H9 (cell line): ENCODE data around the gene PASK. TPM values are rescaled to one million over a fixed set of nuclear protein-coding genes. Genes with fewer than 3 reads are reported as not detected.

Source experiments
- DNase-seq: peaks from one replicate; pipeline ENCODE4 v3.0.0-alpha.2; 2017
- H2AFZ ChIP-seq: one replicate; pipeline ENCODE4 v1.6.1; 2013; ENCODE audit warnings: mild to moderate bottlenecking, low read length, control low read depth, moderate library complexity
- H2AK5ac ChIP-seq: 2 replicates; pipeline ENCODE4 v1.6.1; 2013; ENCODE audit warnings: low read length, control low read depth, mixed read lengths; ENCODE audit not compliant: insufficient read length
- H2BK120ac ChIP-seq: one replicate; pipeline ENCODE4 v1.6.1; 2013; ENCODE audit warnings: low read depth, mild to moderate bottlenecking, low read length, control low read depth, inconsistent platforms; ENCODE audit not compliant: poor library complexity, severe bottlenecking
- H2BK12ac ChIP-seq: 2 replicates; pipeline ENCODE4 v1.6.1; 2013; ENCODE audit warnings: low read length, control low read depth, mixed read lengths, low read depth; ENCODE audit not compliant: insufficient read length
- H2BK15ac ChIP-seq: 2 replicates; pipeline ENCODE4 v1.6.1; 2013; ENCODE audit warnings: low read depth, low read length, control low read depth
- H2BK20ac ChIP-seq: one replicate; pipeline ENCODE4 v1.6.1; 2013; ENCODE audit warnings: low read depth, mild to moderate bottlenecking, low read length, control low read depth, inconsistent platforms; ENCODE audit not compliant: poor library complexity, severe bottlenecking
- H2BK5ac ChIP-seq: 2 replicates; pipeline ENCODE4 v1.6.1; 2013; ENCODE audit warnings: low read length, control low read depth, mixed read lengths; ENCODE audit not compliant: insufficient read length
- H3K14ac ChIP-seq: 2 replicates; pipeline ENCODE4 v1.6.1; 2013; ENCODE audit warnings: low read length, control low read depth; ENCODE audit not compliant: insufficient read depth
- H3K18ac ChIP-seq: 2 replicates; pipeline ENCODE4 v1.6.1; 2013; ENCODE audit warnings: low read depth, mild to moderate bottlenecking, mixed read lengths, low read length, control low read depth; ENCODE audit not compliant: insufficient read length
- H3K23ac ChIP-seq: 2 replicates; pipeline ENCODE4 v1.6.1; 2013; ENCODE audit warnings: low read length, control low read depth, mixed read lengths, low read depth; ENCODE audit not compliant: insufficient read length
- H3K23me2 ChIP-seq: 2 replicates; pipeline ENCODE4 v1.6.1; 2013; ENCODE audit warnings: low read depth, mild to moderate bottlenecking, mixed read lengths, low read length, control low read depth; ENCODE audit not compliant: insufficient read length, poor library complexity, severe bottlenecking
- H3K27ac ChIP-seq: 2 replicates; pipeline ENCODE4 v1.5.1; 2013; ENCODE audit warnings: low read length, control low read depth, mixed read lengths, low read depth; ENCODE audit not compliant: insufficient read length
- H3K27me3 ChIP-seq: 2 replicates; pipeline ENCODE4 v1.6.1; 2013; ENCODE audit warnings: low read length, control low read depth, inconsistent platforms; ENCODE audit not compliant: insufficient read depth
- H3K4ac ChIP-seq: 2 replicates; pipeline ENCODE4 v1.6.1; 2013; ENCODE audit warnings: low read depth, mild to moderate bottlenecking, control low read depth, inconsistent platforms, low read length, moderate library complexity
- H3K4me1 ChIP-seq: 2 replicates; pipeline ENCODE4 v1.6.1; 2013; ENCODE audit warnings: low read length, control low read depth, inconsistent platforms; ENCODE audit not compliant: insufficient read depth
- H3K4me2 ChIP-seq: 2 replicates; pipeline ENCODE4 v1.6.1; 2013; ENCODE audit warnings: low read length, control low read depth, mixed read lengths; ENCODE audit not compliant: insufficient read length, insufficient read depth
- H3K56ac ChIP-seq: 2 replicates; pipeline ENCODE4 v1.6.1; 2013; ENCODE audit warnings: low read depth, mild to moderate bottlenecking, mixed read lengths, low read length, control low read depth; ENCODE audit not compliant: insufficient read length
- H3K79me1 ChIP-seq: 2 replicates; pipeline ENCODE4 v1.6.1; 2013; ENCODE audit warnings: low read depth, mild to moderate bottlenecking, moderate library complexity, low read length, control low read depth, inconsistent platforms; ENCODE audit not compliant: insufficient read depth, poor library complexity, severe bottlenecking
- H3K79me2 ChIP-seq: 2 replicates; pipeline ENCODE4 v1.6.1; 2013; ENCODE audit warnings: low read length, control low read depth, inconsistent platforms; ENCODE audit not compliant: insufficient read depth
- H3K9ac ChIP-seq: 2 replicates; pipeline ENCODE4 v1.6.1; 2013; ENCODE audit warnings: low read length, control low read depth, mixed read lengths; ENCODE audit not compliant: insufficient read length; ENCODE audit errors: extremely low read depth
- H3K9me3 ChIP-seq: one replicate; pipeline ENCODE4 v1.6.1; 2013; ENCODE audit warnings: low read depth, low read length, inconsistent platforms; ENCODE audit not compliant: control insufficient read depth
- H3T11ph ChIP-seq: one replicate; pipeline ENCODE4 v1.6.1; 2013; ENCODE audit warnings: mild to moderate bottlenecking, low read length, control low read depth, inconsistent platforms
- H4K20me1 ChIP-seq: one replicate; pipeline ENCODE4 v1.6.1; 2013; ENCODE audit not compliant: control insufficient read depth, insufficient read length, insufficient read depth
- H4K5ac ChIP-seq: 2 replicates; pipeline ENCODE4 v1.6.1; 2013; ENCODE audit warnings: low read depth, mild to moderate bottlenecking, mixed read lengths, low read length, control low read depth; ENCODE audit not compliant: insufficient read length
- H4K8ac ChIP-seq: replicated peaks from 2 replicates; pipeline ENCODE4 v1.6.1; 2013; ENCODE audit warnings: low read length, control low read depth, mixed read lengths, low read depth; ENCODE audit not compliant: insufficient read length
- H4K91ac ChIP-seq: 2 replicates; pipeline ENCODE4 v1.6.1; 2013; ENCODE audit warnings: low read depth, mild to moderate bottlenecking, moderate library complexity, mixed read lengths, low read length, control low read depth; ENCODE audit not compliant: insufficient read length
- H3K27ac Mint-ChIP-seq, 3 experiments: 2 replicates in 2 of 3; 3 replicates in 1 of 3; pipeline ENCODE4 v1.8.0; 2020 to 2021; ENCODE audit warnings: mixed read lengths in 3 of 3, mild to moderate bottlenecking in 1 of 3, moderate library complexity in 1 of 3
- H3K27me3 Mint-ChIP-seq: 2 replicates; pipeline ENCODE4 v1.8.0; 2021; ENCODE audit warnings: low read depth, mild to moderate bottlenecking, moderate library complexity, mixed read lengths
- H3K36me3 Mint-ChIP-seq, 3 experiments: 2 replicates in 2 of 3; 3 replicates in 1 of 3; pipeline ENCODE4 v1.8.0; 2020 to 2021; ENCODE audit warnings: low read depth in 3 of 3, mixed read lengths in 3 of 3; ENCODE audit not compliant: insufficient read depth in 1 of 3
- H3K4me1 Mint-ChIP-seq, 2 experiments: 2 replicates each; pipeline ENCODE4 v1.8.0; 2020; ENCODE audit warnings: mixed read lengths in 2 of 2
- H3K4me3 Mint-ChIP-seq, 2 experiments: 2 replicates in 1 of 2; 3 replicates in 1 of 2; pipeline ENCODE4 v1.8.0; 2020 to 2021; ENCODE audit warnings: mild to moderate bottlenecking in 2 of 2, mixed read lengths in 2 of 2, moderate library complexity in 1 of 2
- H3K9me3 Mint-ChIP-seq, 2 experiments: 2 replicates in 1 of 2; 3 replicates in 1 of 2; pipeline ENCODE4 v1.8.0; 2020; ENCODE audit warnings: mild to moderate bottlenecking in 2 of 2, mixed read lengths in 2 of 2, moderate library complexity in 1 of 2
- CTCF ChIP-seq: fragments of 200-600 bp; sonication (generic); conservative IDR thresholded peaks from 3 replicates; pipeline ENCODE4 v1.8.0; 2021; ENCODE audit warnings: antibody characterized with exemption, mild to moderate bottlenecking
- WGBS: extraction: QIAGEN DNeasy Blood & Tissue Kit; methylation state at CpG from one replicate; pipeline ENCODE4 v1.1.7; 2013; ENCODE audit warnings: missing lambda C conversion rate, low lambda C conversion rate, mixed read lengths; ENCODE audit not compliant: insufficient read length; ENCODE audit errors: extremely low coverage; 5-methylcytosine and 5-hydroxymethylcytosine counted together
- total RNA-seq: library from RNA; stranded (reverse); gene quantifications from 2 replicates; pipeline ENCODE4 v1.2.1, GENCODE V29; 2021

The PASK gene
- total RNA-seq, 1 experiment from 2014 or later, result 68.0 TPM

DNA sequence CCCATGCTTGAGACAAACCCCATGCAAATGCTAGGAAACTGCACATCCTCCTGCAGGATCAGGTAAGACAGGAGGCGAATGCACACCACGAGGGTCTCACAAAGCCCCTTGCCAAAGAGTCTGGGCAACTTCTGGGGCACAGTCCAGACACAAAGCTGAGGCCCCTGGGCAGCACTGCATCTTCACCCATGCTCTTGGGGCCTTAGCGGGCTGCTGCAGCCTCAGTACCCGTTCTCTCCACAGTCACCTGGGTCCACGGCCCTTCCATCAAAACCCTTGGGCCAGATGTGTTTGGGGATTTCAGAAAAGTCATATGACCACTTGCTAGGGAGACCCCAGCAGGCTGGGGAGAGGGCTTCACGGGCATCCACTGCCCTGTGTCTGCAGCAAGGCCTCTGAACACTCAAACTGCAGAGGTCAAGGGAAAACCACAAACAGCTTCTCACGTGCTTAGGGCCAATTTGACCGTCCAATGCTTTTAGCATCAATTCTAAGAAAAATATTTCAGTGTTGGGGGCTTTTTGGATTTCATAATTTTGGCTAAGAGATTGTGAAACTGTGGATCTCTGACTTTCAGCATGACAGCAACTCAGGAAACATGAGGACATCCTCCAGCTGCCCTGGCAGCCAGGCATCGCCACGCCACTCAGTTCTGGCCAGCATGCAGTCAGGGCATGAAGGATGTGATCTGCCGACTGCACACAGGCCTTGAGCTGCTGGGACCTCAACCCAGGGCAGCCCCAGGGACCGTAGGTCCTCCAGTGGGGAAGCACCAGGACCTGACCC lies 20.0 kb downstream of the PASK start:
- Histone ChIP-seq H3K4ac (no peak overlapping the region), H3T11ph (no peak overlapping the region), H3K56ac (no peak overlapping the region), H3K23me2 (no peaks in the 10 kb centered on the region), H3K27ac (no peak overlapping the region), H2BK5ac (no peak overlapping the region), H3K18ac (no peak overlapping the region), H3K4me1 (no peaks in the 10 kb centered on the region), H2BK15ac (no peak overlapping the region), H2BK120ac (no peak overlapping the region), H2BK20ac (no peak overlapping the region), H3K4me2 (no peak overlapping the region), H4K91ac (no peak overlapping the region), H3K79me1 (no peaks in the 10 kb centered on the region), H2BK12ac (no peak overlapping the region), H2AK5ac (no peak overlapping the region), H3K27me3 (no peaks in the 10 kb centered on the region), H4K5ac (no peak overlapping the region), H2AFZ (no peak overlapping the region), H3K23ac (no peak overlapping the region), H4K20me1 (no peaks in the 10 kb centered on the region), H3K9ac (no peak overlapping the region), H3K14ac (no peak overlapping the region), H3K9me3 (no peaks in the 10 kb centered on the region), H3K79me2 (no peaks in the 10 kb centered on the region), H4K8ac (no peak overlapping the region)
- DNase-seq, result no peak
- no peaks in the 10 kb centered on the region for H3K4me1 Mint-ChIP-seq
- peaks cover 15 to 45% (median 30%) of the 10 kb centered on the region in 3 experiments for H3K36me3 Mint-ChIP-seq
- no peak for TF ChIP-seq CTCF
- peak overlapping the region in 2 of 3 experiments; percentile 62 to 69; a peak in 1 of 7 replicates for H3K27ac Mint-ChIP-seq
- no peak overlapping the region for H3K4me3 Mint-ChIP-seq
- WGBS, result no CpG with 5 or more reads among the region's 12 CpGs
- H3K27me3 Mint-ChIP-seq, result no peaks in the 10 kb centered on the region
- no peaks in the 10 kb centered on the region for H3K9me3 Mint-ChIP-seq
